Liver (tissue), 9 donors: ENCODE results near the gene NAGLU. TPM values are rescaled to one million over a fixed set of nuclear protein-coding genes. Genes with fewer than 3 reads are reported as not detected.

Source experiments
- DNase-seq: peaks from one replicate; pipeline ENCODE4 v3.0.0-alpha.2; 2017; ENCODE audit warnings: low spot score
- H3K27ac ChIP-seq, 2 donors: one replicate each; pipeline ENCODE4 v1.7.0; 2013; ENCODE audit warnings: inconsistent platforms in 2 of 2, low read length in 2 of 2, control low read depth in 1 of 2, low read depth in 1 of 2, mild to moderate bottlenecking in 1 of 2
- H3K27me3 ChIP-seq, 4 donors: one replicate each; pipeline versions ENCODE4 v1.6.1 to v1.7.0; 2013; ENCODE audit warnings: low read length in 3 of 4, inconsistent platforms in 1 of 4, mild to moderate bottlenecking in 1 of 4, moderate library complexity in 1 of 4; ENCODE audit not compliant: control insufficient read depth in 4 of 4, insufficient read depth in 4 of 4
- H3K36me3 ChIP-seq, 4 donors: one replicate each; pipeline versions ENCODE4 v1.6.1 to v1.7.0; 2013; ENCODE audit warnings: low read length in 3 of 4, mild to moderate bottlenecking in 3 of 4, low read depth in 1 of 4, moderate library complexity in 1 of 4; ENCODE audit not compliant: control insufficient read depth in 4 of 4, insufficient read depth in 3 of 4
- H3K4me1 ChIP-seq, 4 donors: one replicate each; pipeline versions ENCODE4 v1.6.1 to v1.7.0; 2013; ENCODE audit warnings: low read length in 3 of 4, mild to moderate bottlenecking in 3 of 4, moderate library complexity in 1 of 4; ENCODE audit not compliant: control insufficient read depth in 4 of 4, insufficient read depth in 4 of 4
- H3K4me3 ChIP-seq, 3 donors: one replicate each; pipeline versions ENCODE4 v1.6.1 to v1.7.0; 2013; ENCODE audit warnings: low read length in 3 of 3, control low read depth in 1 of 3, low read depth in 1 of 3, mild to moderate bottlenecking in 1 of 3
- H3K9ac ChIP-seq, 2 donors: one replicate each; pipeline ENCODE4 v1.7.0; 2013; ENCODE audit warnings: low read length in 2 of 2, mild to moderate bottlenecking in 2 of 2, moderate library complexity in 2 of 2, control low read depth in 1 of 2, low read depth in 1 of 2
- H3K9me3 ChIP-seq, 4 donors: one replicate each; pipeline versions ENCODE4 v1.6.1 to v1.7.0; 2013; ENCODE audit warnings: low read length in 3 of 4; ENCODE audit not compliant: control insufficient read depth in 4 of 4
- CTCF ChIP-seq: fragments of 150-350 bp; IDR thresholded peaks from 2 replicates; pipeline ENCODE4 v1.5.1; 2017; ENCODE audit warnings: improper control_type of control experiment, low read depth, low read length; ENCODE audit not compliant: missing input control
- FOXA1 ChIP-seq: IDR thresholded peaks from 2 replicates; pipeline ENCODE4 v1.6.1; 2016; ENCODE audit warnings: antibody characterized with exemption
- FOXA2 ChIP-seq: IDR thresholded peaks from 2 replicates; pipeline ENCODE4 v1.6.1; 2016; ENCODE audit warnings: antibody characterized with exemption
- GABPA ChIP-seq, 2 donors: IDR thresholded peaks in 1 of 2; conservative IDR thresholded peaks in 1 of 2; 2 replicates each; pipeline ENCODE4 v1.6.1; 2016; ENCODE audit warnings: antibody characterized with exemption in 2 of 2, mild to moderate bottlenecking in 1 of 2, moderate library complexity in 1 of 2
- HNF4A ChIP-seq, 2 donors: conservative IDR thresholded peaks; 2 replicates each; pipeline ENCODE4 v1.6.1; 2016; ENCODE audit warnings: antibody characterized with exemption in 2 of 2, mild to moderate bottlenecking in 2 of 2
- HNF4G ChIP-seq: IDR thresholded peaks from 2 replicates; pipeline ENCODE4 v1.6.1; 2016; ENCODE audit warnings: antibody characterized with exemption
- JUND ChIP-seq, 2 donors: IDR thresholded peaks; 2 replicates each; pipeline ENCODE4 v1.6.1; 2016; ENCODE audit warnings: antibody characterized with exemption in 2 of 2
- MAX ChIP-seq: IDR thresholded peaks from 2 replicates; pipeline ENCODE4 v1.6.1; 2016; ENCODE audit warnings: antibody characterized with exemption
- NR2F2 ChIP-seq: IDR thresholded peaks from 2 replicates; pipeline ENCODE4 v1.6.1; 2016; ENCODE audit warnings: antibody characterized with exemption
- RAD21 ChIP-seq, 2 donors: IDR thresholded peaks; 2 replicates each; pipeline ENCODE4 v1.6.1; 2016; ENCODE audit warnings: antibody characterized with exemption in 2 of 2, mild to moderate bottlenecking in 2 of 2
- REST ChIP-seq: IDR thresholded peaks from 2 replicates; pipeline ENCODE4 v1.6.1; 2016; ENCODE audit warnings: antibody characterized with exemption, mild to moderate bottlenecking
- RXRA ChIP-seq, 2 donors: IDR thresholded peaks; 2 replicates each; pipeline ENCODE4 v1.6.1; 2017 to 2018; ENCODE audit warnings: antibody characterized with exemption in 2 of 2, mild to moderate bottlenecking in 1 of 2
- SP1 ChIP-seq: IDR thresholded peaks from 2 replicates; pipeline ENCODE4 v1.6.1; 2018; ENCODE audit warnings: antibody characterized with exemption, mild to moderate bottlenecking
- TAF1 ChIP-seq: conservative IDR thresholded peaks from 2 replicates; pipeline ENCODE4 v1.6.1; 2016; ENCODE audit warnings: antibody characterized with exemption, mild to moderate bottlenecking
- YY1 ChIP-seq: IDR thresholded peaks from 2 replicates; pipeline ENCODE4 v1.6.1; 2016; ENCODE audit warnings: antibody characterized with exemption, mild to moderate bottlenecking
- ZBTB33 ChIP-seq: IDR thresholded peaks from 2 replicates; pipeline ENCODE4 v1.6.1; 2016; ENCODE audit warnings: antibody characterized with exemption
- WGBS: extraction: QIAGEN DNeasy Blood & Tissue Kit; methylation state at CpG from one replicate; pipeline ENCODE4 v1.1.7; 2013; 5-methylcytosine and 5-hydroxymethylcytosine counted together
- polyA plus RNA-seq, 2 donors: library from polyadenylated mRNA; stranded (reverse) in 1 of 2; unstranded in 1 of 2; fragments of 200-250 nt in 1 of 2; fragments of >200 nt in 1 of 2; fragmentation: Nextera tagmentation in 1 of 2; extraction: Ambion mirVana in 1 of 2; gene quantifications; one replicate each; pipeline versions ENCODE4 v1.2.1 to v1.2.3, GENCODE V29; 2013 to 2015
- total RNA-seq, 2 donors: library from RNA; depleted of rRNA; stranded (reverse); fragments of >200 nt; gene quantifications; one replicate each; pipeline ENCODE4 v1.2.3, GENCODE V29; 2014
- TF ChIP-seq, protein P1 (sequence below): IDR thresholded peaks from 2 replicates; pipeline ENCODE4 v1.6.1; 2016; ENCODE audit warnings: antibody characterized with exemption
- donor health status: healthy.
- donor health status: healthy.
- donor health status: healthy.
- donor health status: healthy.
- donor health status: healthy.

NAGLU gene
- total and polyA plus RNA-seq, 4 donors, result 15.5 to 41.2 (median 28.9) TPM

- peaks cover 14 to 60% (median 52%) of the 10 kb centered on the region in 4 donors for H3K36me3 ChIP-seq
- DNase-seq, result no peak
- H3K9ac ChIP-seq, result no peak overlapping the region
- no peak overlapping the region for H3K27ac ChIP-seq
- TF ChIP-seq YY1 (no peak), GABPA (IDR thresholded peaks at IDR 0.05 in 1 of 2, conservative IDR thresholded peaks at IDR 0.05 in 1 of 2) (no peak), ZBTB33 (no peak), TAF1 (no peak), RXRA (IDR thresholded peaks at IDR 0.05) (no peak), MAX (no peak), REST (no peak), SP1 (no peak), FOXA2 (no peak), RAD21 (IDR thresholded peaks at IDR 0.05) (no peak), JUND (IDR thresholded peaks at IDR 0.05) (no peak), HNF4A (conservative IDR thresholded peaks at IDR 0.05) (no peak)
- TF ChIP-seq, protein P1, sequence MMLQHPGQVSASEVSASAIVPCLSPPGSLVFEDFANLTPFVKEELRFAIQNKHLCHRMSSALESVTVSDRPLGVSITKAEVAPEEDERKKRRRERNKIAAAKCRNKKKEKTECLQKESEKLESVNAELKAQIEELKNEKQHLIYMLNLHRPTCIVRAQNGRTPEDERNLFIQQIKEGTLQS, result no peak
- H3K27me3 ChIP-seq, result no peaks in the 10 kb centered on the region
- H3K9me3 ChIP-seq, result no peaks in the 10 kb centered on the region
- WGBS, result 97% methylated on average over 10 of the region's 10 CpGs
- peaks cover 3 to 18% (median 14%) of the 10 kb centered on the region in 4 donors for H3K4me1 ChIP-seq
- H3K4me3 ChIP-seq, result no peak overlapping the region
Observed at GRCh38 chr17:42581744-42582270, 45.8 kb downstream of the NAGLU start.

- Histone ChIP-seq H3K9ac (no peak overlapping the region), H3K36me3 (peaks cover 19 to 76% (median 62%) of the 10 kb centered on the region in 4 donors), H3K9me3 (no peaks in the 10 kb centered on the region), H3K27me3 (no peaks in the 10 kb centered on the region), H3K27ac (no peak overlapping the region), H3K4me1 (peaks cover 0 to 3% (median 0%) of the 10 kb centered on the region in 4 donors), H3K4me3 (no peak overlapping the region)
- 77% methylated on average over 9 of the region's 9 CpGs for WGBS
- no peak for DNase-seq
- TF ChIP-seq REST, result no peak
- no peak for TF ChIP-seq HNF4A (conservative IDR thresholded peaks at IDR 0.05)
- no peak for TF ChIP-seq MAX
- no peak for TF ChIP-seq FOXA2
- TF ChIP-seq TAF1, result no peak
- TF ChIP-seq RXRA (IDR thresholded peaks at IDR 0.05), result no peak
- no peak for TF ChIP-seq CTCF
- TF ChIP-seq NR2F2, result no peak
- TF ChIP-seq HNF4G, result no peak
- TF ChIP-seq GABPA (IDR thresholded peaks at IDR 0.05 in 1 of 2, conservative IDR thresholded peaks at IDR 0.05 in 1 of 2), result no peak
- TF ChIP-seq FOXA1, result no peak
- TF ChIP-seq ZBTB33, result no peak
- TF ChIP-seq YY1, result no peak
- no peak for TF ChIP-seq SP1
- no peak for TF ChIP-seq RAD21 (IDR thresholded peaks at IDR 0.05)
- no peak for TF ChIP-seq JUND (IDR thresholded peaks at IDR 0.05)
Observed at GRCh38 chr17:42584880-42585279, 48.8 kb downstream of the NAGLU start.
